MM.1S (cell line): ENCODE measurements around the gene F8.

ENCODE experiments used
- DNase-seq: peaks from one replicate; pipeline ENCODE4 v3.0.0-alpha.2; 2015
- H2AFZ ChIP-seq: fragments of 300-600 bp; sonication (generic); 2 replicates; pipeline ENCODE4 v1.6.0; 2016; ENCODE audit warnings: antibody characterized with exemption, low read length
- H3F3A ChIP-seq: fragments of 300-600 bp; sonication (generic); 2 replicates; pipeline ENCODE4 v1.6.1; 2016; ENCODE audit warnings: mild to moderate bottlenecking, antibody characterized with exemption, low read length, moderate library complexity, mixed read lengths; ENCODE audit not compliant: insufficient read depth
- H3K27ac ChIP-seq: fragments of 300-600 bp; sonication (generic); 2 replicates; pipeline ENCODE4 v1.5.1; 2016; ENCODE audit warnings: mild to moderate bottlenecking, low read length
- H3K27me3 ChIP-seq: fragments of 300-600 bp; sonication (generic); replicated peaks from 2 replicates; pipeline ENCODE4 v1.6.0; 2016; ENCODE audit warnings: low read length; ENCODE audit not compliant: insufficient read depth
- H3K36me3 ChIP-seq: fragments of 300-600 bp; sonication (generic); replicated peaks from 2 replicates; pipeline ENCODE4 v1.6.1; 2016; ENCODE audit warnings: mild to moderate bottlenecking, low read length, mixed read lengths; ENCODE audit not compliant: insufficient read depth
- H3K4me1 ChIP-seq: fragments of 300-600 bp; sonication (generic); 2 replicates; pipeline ENCODE4 v1.6.1; 2016; ENCODE audit warnings: low read length, mixed read lengths
- H3K4me2 ChIP-seq: fragments of 300-600 bp; sonication (generic); 2 replicates; pipeline ENCODE4 v1.6.0; 2016; ENCODE audit warnings: low read depth, low read length
- H3K4me3 ChIP-seq: fragments of 300-600 bp; sonication (generic); 2 replicates; pipeline ENCODE4 v1.5.1; 2016; ENCODE audit warnings: low read length, mixed read lengths
- H3K79me2 ChIP-seq: fragments of 300-600 bp; sonication (generic); 2 replicates; pipeline ENCODE4 v1.6.1; 2016; ENCODE audit warnings: mixed run types, low read length, mixed read lengths
- H3K9ac ChIP-seq: fragments of 300-600 bp; sonication (generic); 2 replicates; pipeline ENCODE4 v1.6.1; 2016; ENCODE audit warnings: low read length, mixed read lengths
- H3K9me2 ChIP-seq: fragments of 300-600 bp; sonication (generic); replicated peaks from 2 replicates; pipeline ENCODE4 v1.6.1; 2016; ENCODE audit warnings: mild to moderate bottlenecking, low read length, mixed read lengths; ENCODE audit not compliant: insufficient read depth
- H3K9me3 ChIP-seq: fragments of 300-600 bp; sonication (generic); replicated peaks from 2 replicates; pipeline ENCODE4 v1.6.1; 2016; ENCODE audit warnings: mild to moderate bottlenecking, low read length, mixed read lengths; ENCODE audit not compliant: insufficient read depth
- H4K20me1 ChIP-seq: fragments of 300-600 bp; sonication (generic); 2 replicates; pipeline ENCODE4 v1.6.1; 2016; ENCODE audit warnings: mild to moderate bottlenecking, low read length, moderate library complexity, mixed read lengths; ENCODE audit not compliant: insufficient read depth
- CTCF ChIP-seq: fragments of 300-600 bp; sonication (generic); IDR thresholded peaks from 2 replicates; pipeline ENCODE4 v1.5.1; 2016; ENCODE audit warnings: antibody characterized with exemption, low read length, mixed read lengths
- EZH2 ChIP-seq: fragments of 300-600 bp; sonication (generic); optimal IDR thresholded peaks from 2 replicates; pipeline ENCODE3; 2017; ENCODE audit warnings: low read depth, mild to moderate bottlenecking, antibody characterized with exemption, low read length, mixed read lengths
- EZH2phosphoT487 ChIP-seq: fragments of 300-600 bp; sonication (generic); IDR thresholded peaks from 2 replicates; pipeline ENCODE4 v1.6.1; 2018; ENCODE audit warnings: antibody characterized with exemption, low read length

F8 gene

DNA sequence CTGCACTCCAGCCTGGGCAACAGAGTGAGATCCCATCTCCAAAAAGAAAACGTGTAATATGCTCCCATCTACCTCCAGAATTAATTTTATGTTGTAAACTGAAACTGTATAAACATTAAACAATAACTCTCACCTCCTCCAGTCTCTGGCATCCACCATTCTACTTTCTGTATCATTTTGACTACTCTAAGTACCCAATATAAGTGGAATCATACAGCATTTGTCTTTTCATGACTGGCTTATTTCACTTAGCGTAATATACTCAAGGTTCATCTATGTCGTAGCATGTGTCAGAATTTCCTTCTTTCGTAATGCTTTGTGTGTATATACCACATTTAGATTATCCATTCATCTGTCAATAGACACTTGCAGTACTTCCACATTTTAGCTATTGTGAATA, 20.6 kb downstream of the F8 start:
- no peak for TF ChIP-seq CTCF
- TF ChIP-seq EZH2 = no peak
- TF ChIP-seq EZH2phosphoT487 = no peak
- Histone ChIP-seq H3F3A (no peaks in the 10 kb centered on the region), H3K27me3 (no peaks in the 10 kb centered on the region)

DNA sequence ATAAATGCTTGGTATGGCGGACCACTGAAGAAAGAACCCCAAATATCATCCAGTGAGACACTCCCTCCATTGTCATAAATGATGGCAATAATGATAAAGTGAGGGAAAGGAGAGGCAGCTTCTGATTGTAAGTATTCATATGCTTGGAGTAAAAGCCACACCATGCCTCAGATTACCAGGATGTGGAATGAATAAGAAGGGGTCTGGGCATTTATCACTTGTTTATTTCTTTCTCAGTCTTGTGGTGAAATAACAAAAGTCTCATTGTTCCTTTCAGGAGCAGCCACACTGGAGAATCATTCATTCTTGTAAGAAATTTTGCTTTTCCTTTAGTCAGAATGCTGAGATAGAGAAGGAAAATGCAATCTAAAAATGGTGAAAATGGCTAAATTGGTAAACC, 21.7 kb downstream of the F8 start:
- H3K27ac ChIP-seq = no peak overlapping the region
- no peaks in the 10 kb centered on the region for H4K20me1 ChIP-seq
- no peaks in the 10 kb centered on the region for H3F3A ChIP-seq
- H3K9ac ChIP-seq = no peak overlapping the region
- DNase-seq = no peak
- H3K36me3 ChIP-seq = no peaks in the 10 kb centered on the region
- no peak overlapping the region for H3K4me3 ChIP-seq
- no peak for TF ChIP-seq EZH2phosphoT487
- TF ChIP-seq CTCF = no peak
- no peak for TF ChIP-seq EZH2
- H3K4me1 ChIP-seq = no peaks in the 10 kb centered on the region
- no peaks in the 10 kb centered on the region for H3K27me3 ChIP-seq
- no peak overlapping the region for H2AFZ ChIP-seq
- no peaks in the 10 kb centered on the region for H3K9me3 ChIP-seq
- no peak overlapping the region for H3K4me2 ChIP-seq
- H3K9me2 ChIP-seq = no peaks in the 10 kb centered on the region
- no peaks in the 10 kb centered on the region for H3K79me2 ChIP-seq

More for the DNA sequence above, 20.6 kb downstream of the F8 start:
- Histone ChIP-seq H3K9me3 (no peaks in the 10 kb centered on the region), H3K79me2 (no peaks in the 10 kb centered on the region), H3K4me2 (no peak overlapping the region), H3K4me3 (no peak overlapping the region), H3K9ac (no peak overlapping the region), H3K9me2 (no peaks in the 10 kb centered on the region), H3K4me1 (no peaks in the 10 kb centered on the region), H4K20me1 (no peaks in the 10 kb centered on the region), H3K27ac (no peak overlapping the region), H2AFZ (no peak overlapping the region), H3K36me3 (no peaks in the 10 kb centered on the region)
- DNase-seq = no peak

DNA sequence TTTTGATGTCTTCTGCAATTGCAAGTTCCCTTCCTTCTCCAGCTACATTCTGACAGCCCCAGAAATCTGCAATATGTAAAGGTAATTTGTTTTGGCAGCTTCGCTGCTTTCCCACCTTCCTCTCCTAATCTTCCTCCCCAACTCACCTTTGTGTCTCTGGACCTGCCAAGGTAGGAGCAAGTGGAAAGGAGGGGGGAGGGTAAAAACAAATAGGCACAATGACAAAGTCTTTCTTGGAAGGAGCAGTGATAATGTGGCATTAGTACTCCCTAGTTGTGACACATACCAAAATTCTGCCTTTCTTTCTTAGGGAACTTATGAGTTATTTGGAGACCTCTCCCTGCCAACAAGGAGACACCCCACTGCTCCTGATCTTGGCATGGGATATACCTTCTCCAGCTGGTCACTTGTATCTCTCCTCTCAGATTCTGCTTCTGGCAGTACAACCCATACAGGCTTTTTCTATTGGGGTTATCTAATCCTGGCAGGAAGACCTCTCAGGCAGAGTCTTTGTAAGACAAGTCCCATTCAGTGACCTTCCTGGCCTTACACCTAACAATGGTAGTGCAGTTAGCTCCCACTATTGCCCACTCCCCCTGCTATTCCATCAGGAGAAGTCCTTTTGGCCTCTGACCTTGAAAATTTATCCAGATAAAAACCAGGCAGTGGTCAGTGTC, 24.2 kb downstream of the F8 start:
- TF ChIP-seq EZH2phosphoT487 (no peak), CTCF (no peak), EZH2 (no peak)
- Histone ChIP-seq H3K79me2 (no peaks in the 10 kb centered on the region), H3K4me3 (no peak overlapping the region), H3K36me3 (no peaks in the 10 kb centered on the region), H3K9me2 (no peaks in the 10 kb centered on the region), H3F3A (no peaks in the 10 kb centered on the region), H3K9me3 (no peaks in the 10 kb centered on the region), H3K4me1 (no peaks in the 10 kb centered on the region), H3K27ac (no peak overlapping the region), H3K4me2 (no peak overlapping the region), H4K20me1 (no peaks in the 10 kb centered on the region), H3K9ac (no peak overlapping the region), H2AFZ (no peak overlapping the region), H3K27me3 (no peaks in the 10 kb centered on the region)
- no peak for DNase-seq
